ENCODE data around the gene NEDD9.

NEDD9 gene

GRCh38 chr6:11139051-11139960 lies 93.2 kb downstream of the NEDD9 start:
- no peak overlapping the region for H3K4me3 Mint-ChIP-seq
- TF ChIP-seq CTCF (IDR thresholded peaks at IDR 0.05), result no peak
- no peaks in the 10 kb centered on the region for H3K27me3 Mint-ChIP-seq (ENCODE audit: low read depth, poor library complexity)
- H3K9me3 Mint-ChIP-seq, result no peaks in the 10 kb centered on the region
- H3K36me3 Mint-ChIP-seq (ENCODE audit: low read depth), result peaks cover 19% of the 10 kb centered on the region
- DNase-seq, result no peak
- peaks cover 7% of the 10 kb centered on the region for H3K4me1 Mint-ChIP-seq
- no peak overlapping the region for H3K27ac Mint-ChIP-seq

DNA sequence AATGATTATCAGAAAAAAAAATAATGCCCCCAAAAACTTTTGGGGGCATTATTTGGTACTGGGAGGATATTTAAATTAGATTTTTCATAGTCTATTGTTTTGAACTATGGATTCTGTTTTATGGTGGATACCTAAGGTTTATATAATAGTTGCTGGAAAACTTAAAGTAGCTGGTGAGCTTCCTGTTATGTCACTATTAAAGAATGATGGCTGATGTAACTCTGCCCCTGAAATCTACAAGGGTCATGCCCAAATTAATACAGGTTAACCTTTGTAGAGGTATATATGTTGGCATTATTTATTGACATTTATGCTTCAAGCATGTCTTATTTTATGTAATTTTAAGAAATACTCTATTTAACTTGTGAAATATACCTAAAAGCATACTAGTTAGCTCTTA lies 95.7 kb downstream of the NEDD9 start:
- Mint-ChIP-seq H3K27ac (no peak overlapping the region), H3K9me3 (no peaks in the 10 kb centered on the region), H3K36me3 (ENCODE audit: low read depth) (peaks cover 21% of the 10 kb centered on the region), H3K27me3 (ENCODE audit: low read depth, poor library complexity) (no peaks in the 10 kb centered on the region), H3K4me1 (peaks cover 4% of the 10 kb centered on the region), H3K4me3 (no peak overlapping the region)
- no peak for TF ChIP-seq CTCF (IDR thresholded peaks at IDR 0.05)
- no peak for DNase-seq
